Measurements from ENCODE around the gene KIF26A. TPM values are rescaled to one million over a fixed set of nuclear protein-coding genes. Genes with fewer than 3 reads are reported as not detected.

The KIF26A gene
- total RNA-seq, 1 donor from 2014 or later = 20.0 TPM

DNA sequence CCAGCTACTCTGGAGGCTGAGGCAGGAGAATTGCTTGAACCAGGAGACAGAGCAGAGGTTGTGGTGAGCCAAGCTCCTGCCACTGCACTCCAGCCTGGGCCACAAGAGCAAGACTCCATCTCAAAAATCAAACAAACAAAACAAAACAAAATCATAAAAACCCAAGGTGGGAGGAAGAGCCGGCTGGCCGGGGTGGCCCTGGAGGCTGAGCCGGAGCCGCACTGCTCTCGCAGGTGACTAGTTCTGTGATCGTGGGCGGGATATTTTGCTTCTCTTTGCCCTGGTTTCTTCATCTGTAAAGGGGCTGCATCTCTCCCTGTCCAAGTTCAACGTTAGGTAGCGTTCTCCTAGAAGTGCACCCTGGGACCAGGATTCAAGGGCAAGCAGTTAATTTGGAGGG lies 73.4 kb downstream of the KIF26A start:
- Mint-ChIP-seq H3K27ac (no peak overlapping the region), H3K4me1 (peaks cover 9% of the 10 kb centered on the region), H3K27me3 (ENCODE audit: low read depth) (peaks cover 20% of the 10 kb centered on the region), H3K36me3 (no peaks in the 10 kb centered on the region), H3K9me3 (no peaks in the 10 kb centered on the region), H3K4me3 (no peak overlapping the region)
- TF ChIP-seq CTCF (IDR thresholded peaks at IDR 0.05; ENCODE audit: unreplicated experiment) = no peak
- DNase-seq (ENCODE audit: low spot score in 2 of 2, unreplicated experiment in 2 of 2) = no peak

DNA sequence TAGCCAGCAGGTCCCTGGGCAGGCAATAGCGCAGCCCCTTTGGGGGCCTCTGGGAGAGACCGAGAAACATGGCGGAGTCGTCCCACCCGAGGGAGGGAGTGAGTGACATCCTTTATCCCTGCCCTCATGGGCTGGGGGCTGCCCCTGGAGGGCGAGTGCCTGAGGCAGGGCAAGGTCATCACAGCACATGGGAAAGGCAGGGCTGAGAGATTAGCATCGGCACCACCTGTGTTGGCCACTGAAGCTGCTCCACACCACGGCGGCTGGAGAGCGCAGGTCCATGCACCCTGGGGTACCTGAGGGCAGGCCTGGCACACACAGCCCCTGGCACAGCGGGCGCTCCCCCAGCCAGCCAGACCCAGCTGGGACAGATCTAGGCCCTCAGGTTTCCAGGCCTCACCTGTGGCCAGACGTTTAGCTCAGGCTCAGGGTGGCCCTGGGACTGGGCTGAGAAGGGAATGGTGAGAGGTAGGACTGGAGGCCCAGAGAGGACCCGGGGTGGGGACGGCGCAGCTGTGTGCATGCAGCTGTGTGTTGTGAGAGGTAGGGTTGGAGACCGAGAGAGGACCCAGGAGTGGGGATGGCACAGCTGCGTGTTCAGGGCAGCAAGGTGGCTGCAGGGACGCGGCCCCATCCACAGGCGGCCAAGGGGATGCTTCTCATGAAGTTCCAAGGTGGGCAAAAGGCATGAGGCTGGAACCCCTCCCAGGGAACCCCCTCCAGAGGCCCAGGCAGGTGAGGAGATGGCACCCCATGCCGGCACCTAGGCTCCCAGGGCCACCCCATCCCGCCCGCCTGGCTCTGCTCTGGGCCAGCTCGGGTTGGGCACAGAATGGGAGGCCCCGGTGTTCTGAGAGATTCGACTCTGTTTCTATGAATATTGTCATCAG lies 74.1 kb downstream of the KIF26A start:
- peaks cover 8% of the 10 kb centered on the region for H3K4me1 Mint-ChIP-seq
- no peak overlapping the region for H3K4me3 Mint-ChIP-seq
- no peak for TF ChIP-seq CTCF (IDR thresholded peaks at IDR 0.05; ENCODE audit: unreplicated experiment)
- H3K27ac Mint-ChIP-seq = no peak overlapping the region
- peaks cover 20% of the 10 kb centered on the region for H3K27me3 Mint-ChIP-seq (ENCODE audit: low read depth)
- DNase-seq (ENCODE audit: low spot score in 2 of 2, unreplicated experiment in 2 of 2) = no peak
- H3K36me3 Mint-ChIP-seq = no peaks in the 10 kb centered on the region
- H3K9me3 Mint-ChIP-seq = no peaks in the 10 kb centered on the region

- H3K4me3 Mint-ChIP-seq = no peak overlapping the region
- H3K4me1 Mint-ChIP-seq = peaks cover 8% of the 10 kb centered on the region
- no peak overlapping the region for H3K27ac Mint-ChIP-seq
- TF ChIP-seq CTCF (IDR thresholded peaks at IDR 0.05; ENCODE audit: unreplicated experiment) = no peak
- DNase-seq (ENCODE audit: low spot score in 2 of 2, unreplicated experiment in 2 of 2) = no peak
- H3K27me3 Mint-ChIP-seq (ENCODE audit: low read depth) = peaks cover 20% of the 10 kb centered on the region
- H3K36me3 Mint-ChIP-seq = no peaks in the 10 kb centered on the region
- H3K9me3 Mint-ChIP-seq = no peaks in the 10 kb centered on the region
Observed at GRCh38 chr14:104213301-104214034, 75.1 kb downstream of the KIF26A start.

DNA sequence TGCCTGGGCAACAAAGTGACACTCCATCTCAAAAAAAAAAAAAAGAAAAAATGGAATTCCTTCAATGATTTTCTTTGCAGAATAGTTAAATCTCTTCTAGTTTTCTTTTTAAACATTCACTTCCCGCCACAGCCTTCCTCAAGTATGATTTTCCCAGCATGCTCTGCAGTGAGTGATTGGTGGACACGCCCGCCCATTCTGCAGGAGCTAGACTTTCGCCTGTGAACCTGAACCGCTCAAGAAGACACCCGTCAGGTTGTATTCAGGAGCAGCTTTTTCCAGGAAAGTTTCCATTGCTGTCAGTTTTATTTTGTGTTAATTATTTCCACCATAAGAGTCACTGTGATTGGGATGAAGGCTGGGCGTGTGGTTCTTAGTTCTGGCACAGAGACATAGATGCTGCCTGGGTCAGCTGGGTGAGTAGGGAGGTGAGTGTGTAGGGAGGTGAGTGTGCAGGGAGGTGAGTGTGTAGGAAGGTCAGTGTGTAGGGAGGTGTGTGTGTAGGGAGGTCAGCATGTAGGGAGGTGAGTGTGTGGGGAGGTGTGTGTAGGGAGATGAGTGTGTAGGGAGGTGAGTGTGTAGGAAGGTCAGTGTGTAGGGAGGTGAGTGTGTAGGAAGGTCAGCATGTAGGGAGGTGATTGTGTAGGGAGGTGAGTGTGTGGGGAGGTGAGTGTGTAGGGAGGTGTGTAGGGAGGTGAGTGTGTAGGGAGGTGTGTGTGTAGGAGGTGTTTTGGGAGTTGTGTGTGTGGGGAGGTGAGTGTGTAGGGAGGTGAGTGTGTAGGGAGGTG lies 76.2 kb downstream of the KIF26A start:
- H3K9me3 Mint-ChIP-seq = no peaks in the 10 kb centered on the region

More for the DNA sequence above, 76.2 kb downstream of the KIF26A start:
- H3K4me1 Mint-ChIP-seq = peaks cover 8% of the 10 kb centered on the region
- DNase-seq (ENCODE audit: low spot score in 2 of 2, unreplicated experiment in 2 of 2) = no peak
- TF ChIP-seq CTCF (IDR thresholded peaks at IDR 0.05; ENCODE audit: unreplicated experiment) = no peak
- no peak overlapping the region for H3K27ac Mint-ChIP-seq
- H3K27me3 Mint-ChIP-seq (ENCODE audit: low read depth) = peaks cover 20% of the 10 kb centered on the region
- no peak overlapping the region for H3K4me3 Mint-ChIP-seq
- H3K36me3 Mint-ChIP-seq = no peaks in the 10 kb centered on the region
